ENCODE data around the gene FOXK1.

Gene FOXK1

DNA sequence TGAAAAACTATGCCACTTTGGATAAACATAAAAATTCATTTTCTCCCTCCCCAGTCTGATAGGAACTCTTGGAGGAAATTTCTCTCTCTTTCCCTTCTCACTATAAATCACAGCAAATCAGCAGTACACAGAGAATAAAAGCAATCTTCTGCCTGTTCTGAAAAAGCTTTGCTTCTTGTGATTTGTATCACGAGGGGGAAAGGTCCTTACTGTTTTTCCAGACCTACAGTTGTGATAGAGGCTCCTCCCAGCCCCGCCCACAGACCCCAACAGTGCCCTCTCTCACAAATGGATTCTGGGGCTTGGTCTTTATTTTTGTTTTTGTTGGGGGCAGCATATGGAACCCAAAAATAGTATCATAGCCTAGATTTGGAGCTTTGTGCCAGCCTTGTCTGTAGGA, 12.2 kb downstream of the FOXK1 start:
- TF ChIP-seq, protein P1, sequence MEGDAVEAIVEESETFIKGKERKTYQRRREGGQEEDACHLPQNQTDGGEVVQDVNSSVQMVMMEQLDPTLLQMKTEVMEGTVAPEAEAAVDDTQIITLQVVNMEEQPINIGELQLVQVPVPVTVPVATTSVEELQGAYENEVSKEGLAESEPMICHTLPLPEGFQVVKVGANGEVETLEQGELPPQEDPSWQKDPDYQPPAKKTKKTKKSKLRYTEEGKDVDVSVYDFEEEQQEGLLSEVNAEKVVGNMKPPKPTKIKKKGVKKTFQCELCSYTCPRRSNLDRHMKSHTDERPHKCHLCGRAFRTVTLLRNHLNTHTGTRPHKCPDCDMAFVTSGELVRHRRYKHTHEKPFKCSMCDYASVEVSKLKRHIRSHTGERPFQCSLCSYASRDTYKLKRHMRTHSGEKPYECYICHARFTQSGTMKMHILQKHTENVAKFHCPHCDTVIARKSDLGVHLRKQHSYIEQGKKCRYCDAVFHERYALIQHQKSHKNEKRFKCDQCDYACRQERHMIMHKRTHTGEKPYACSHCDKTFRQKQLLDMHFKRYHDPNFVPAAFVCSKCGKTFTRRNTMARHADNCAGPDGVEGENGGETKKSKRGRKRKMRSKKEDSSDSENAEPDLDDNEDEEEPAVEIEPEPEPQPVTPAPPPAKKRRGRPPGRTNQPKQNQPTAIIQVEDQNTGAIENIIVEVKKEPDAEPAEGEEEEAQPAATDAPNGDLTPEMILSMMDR (IDR thresholded peaks at IDR 0.05) = no peak

DNA sequence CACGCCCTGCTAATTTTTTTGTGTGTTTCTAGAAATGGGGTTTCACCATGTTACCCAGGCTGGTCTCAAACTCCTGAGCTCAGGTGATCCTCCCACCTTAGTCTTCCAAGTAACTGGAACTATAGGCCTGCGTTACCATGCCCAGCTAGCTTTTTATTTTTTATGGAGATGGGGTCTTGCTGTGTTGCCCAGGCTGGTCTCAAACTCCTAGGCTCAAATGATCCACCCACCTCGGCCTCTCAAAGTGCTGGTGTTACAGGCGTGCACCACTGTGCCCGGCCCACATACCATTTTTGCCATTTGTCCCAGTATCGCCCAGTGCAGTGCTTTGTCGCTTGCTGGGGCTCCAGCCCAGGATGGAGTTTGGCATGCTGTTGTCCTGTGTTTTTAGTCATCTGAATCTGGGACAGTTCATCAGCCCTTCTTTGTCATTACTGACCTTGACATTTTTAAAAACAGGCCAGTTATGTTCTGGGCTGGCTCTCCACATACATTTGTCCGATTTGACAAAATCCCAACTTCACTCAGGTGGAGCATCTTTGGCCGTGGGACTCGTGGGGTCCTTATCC, 16.7 kb downstream of the FOXK1 start:
- TF ChIP-seq, protein P1 (IDR thresholded peaks at IDR 0.05) = no peak

DNA sequence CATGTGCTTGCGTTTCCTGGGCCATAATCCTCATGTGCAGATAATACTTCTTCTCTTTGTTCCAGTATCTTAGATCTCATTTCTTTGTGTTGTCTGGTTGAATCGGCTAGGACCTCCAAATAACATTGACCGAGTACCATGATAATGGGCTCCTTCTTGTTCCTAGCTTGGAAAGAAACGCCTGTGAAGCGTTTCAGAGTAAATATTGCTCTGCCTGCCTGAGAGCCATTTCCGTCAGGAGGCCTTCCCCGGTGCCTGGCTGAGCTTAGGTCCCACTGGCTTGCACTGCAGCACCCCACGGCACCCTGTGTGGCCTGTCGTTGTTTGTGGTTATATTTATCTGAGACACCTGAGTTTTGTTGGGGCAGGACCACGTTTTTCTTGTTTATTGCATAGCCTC, 17.7 kb downstream of the FOXK1 start:
- TF ChIP-seq, protein P1 (IDR thresholded peaks at IDR 0.05) = no peak

- TF ChIP-seq, protein P1 (IDR thresholded peaks at IDR 0.05) = no peak
Observed at GRCh38 chr7:4700577-4701235, 18.6 kb downstream of the FOXK1 start.

GRCh38 chr7:4702961-4703512, 20.9 kb downstream of the FOXK1 start:
- TF ChIP-seq, protein P1 (IDR thresholded peaks at IDR 0.05) = no peak

DNA sequence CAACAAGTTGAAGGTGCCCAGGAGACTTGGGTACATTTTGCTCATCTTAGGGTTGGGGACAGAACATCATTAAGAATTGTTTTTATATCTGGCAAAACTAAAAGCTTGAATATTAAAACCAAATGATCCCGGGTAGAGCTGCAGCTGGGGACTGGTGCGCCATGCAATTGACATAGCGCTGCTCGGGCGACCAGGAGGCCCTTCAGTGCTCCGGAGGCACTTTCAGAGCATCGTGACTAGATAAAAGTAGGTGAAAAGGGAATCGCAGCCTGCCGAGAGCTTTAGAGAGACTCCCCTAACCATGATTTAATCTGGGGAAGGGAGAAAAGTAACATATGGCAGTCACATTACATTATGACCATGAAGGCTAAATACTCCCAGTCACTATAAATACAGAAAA, 21.4 kb downstream of the FOXK1 start:
- TF ChIP-seq, protein P1 (IDR thresholded peaks at IDR 0.05) = no peak

DNA sequence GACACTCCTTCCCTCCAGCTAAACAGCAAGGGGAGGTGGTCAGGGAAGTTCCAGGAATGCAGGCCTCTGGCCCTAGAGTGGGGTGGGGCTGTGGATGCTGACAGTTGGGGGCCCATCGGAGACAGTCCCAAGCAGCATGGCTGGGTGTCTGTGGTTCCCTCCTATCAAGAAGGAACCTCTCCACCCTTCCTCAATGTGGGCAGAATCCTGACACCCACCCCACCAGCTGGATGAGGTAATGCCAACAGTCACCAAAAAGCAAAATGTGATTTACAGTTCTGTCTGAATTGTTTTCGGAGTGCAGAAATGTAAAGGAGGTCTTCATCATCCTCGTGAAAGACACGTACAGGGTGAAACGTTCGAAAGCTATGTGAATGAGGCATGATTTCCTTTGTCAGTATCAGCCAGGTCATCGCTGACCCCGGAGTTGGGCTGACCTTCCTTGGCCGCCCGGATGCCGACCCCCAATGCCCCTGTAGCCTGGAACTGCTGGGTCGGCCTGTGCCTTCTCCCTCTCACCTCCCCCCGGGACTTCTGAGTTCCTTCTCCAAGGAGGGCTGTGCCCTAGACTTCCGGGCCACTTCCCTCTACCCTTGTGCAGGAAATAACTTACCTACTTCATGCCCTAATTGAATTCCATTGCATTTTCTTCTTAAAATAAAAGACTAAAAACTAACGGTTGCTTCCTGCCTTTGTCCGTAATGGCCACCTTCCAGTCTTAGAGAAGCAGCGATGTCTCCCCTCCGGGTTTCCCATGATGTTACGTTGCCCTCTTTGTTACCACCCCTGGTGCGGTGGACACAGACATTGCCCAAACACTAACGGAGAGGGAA, 24.5 kb downstream of the FOXK1 start:
- TF ChIP-seq, protein P1 (IDR thresholded peaks at IDR 0.05) = no peak

All from LNCAP (cell line).